OCI-LY7 (cell line): ENCODE measurements around the gene NQO2.
"Not testable (repeated sequence)": the region's sequence is repeated elsewhere in the genome, so short reads cannot be mapped to it uniquely, and the experiment has no call there.

ENCODE experiments used
- CTCF ChIP-seq: fragments of 200-600 bp; sonication (generic); conservative IDR thresholded peaks from 2 replicates; pipeline ENCODE4 v1.5.1; 2014; ENCODE audit warnings: mild to moderate bottlenecking, antibody characterized with exemption, low read length, moderate library complexity, mixed read lengths
- EZH2phosphoT487 ChIP-seq: fragments of 200-600 bp; sonication (generic); IDR thresholded peaks from 2 replicates; pipeline ENCODE4 v1.6.1; 2018; ENCODE audit warnings: low read depth, borderline replicate concordance, mild to moderate bottlenecking, mixed run types, antibody characterized with exemption, low read length, moderate library complexity, mixed read lengths

GRCh38 chr6:3020976-3021598, 21.4 kb downstream of the NQO2 start:
- TF ChIP-seq CTCF, EZH2phosphoT487: not testable (repeated sequence)
